Measurements from ENCODE around the gene CRISPLD2.

The CRISPLD2 gene

DNA sequence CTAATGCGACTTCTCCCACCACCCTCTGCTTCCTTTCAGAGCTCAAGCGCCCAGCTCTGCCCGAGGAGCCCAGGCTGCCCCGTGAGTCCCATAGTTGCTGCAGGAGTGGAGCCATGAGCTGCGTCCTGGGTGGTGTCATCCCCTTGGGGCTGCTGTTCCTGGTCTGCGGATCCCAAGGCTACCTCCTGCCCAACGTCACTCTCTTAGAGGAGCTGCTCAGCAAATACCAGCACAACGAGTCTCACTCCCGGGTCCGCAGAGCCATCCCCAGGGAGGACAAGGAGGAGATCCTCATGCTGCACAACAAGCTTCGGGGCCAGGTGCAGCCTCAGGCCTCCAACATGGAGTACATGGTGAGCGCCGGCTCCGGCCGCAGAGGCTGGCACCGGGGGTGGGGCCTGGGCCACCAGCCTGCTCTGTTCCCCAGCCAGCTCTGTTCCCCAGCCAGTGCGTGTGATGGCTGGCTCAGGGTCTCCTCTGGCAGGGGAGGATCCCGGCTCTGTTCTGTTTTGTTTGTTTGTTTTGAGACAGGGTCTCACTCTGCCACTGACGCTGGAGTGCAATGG, 18.7 kb downstream of the CRISPLD2 start:
- H3K36me3 ChIP-seq (ENCODE audit: insufficient read depth, low read length) = no peaks in the 10 kb centered on the region
- H3K79me2 ChIP-seq (ENCODE audit: insufficient read depth, low read length) = no peaks in the 10 kb centered on the region
- no peaks in the 10 kb centered on the region for H3K27me3 ChIP-seq (ENCODE audit: insufficient read depth, low read length, poor library complexity, severe bottlenecking)
- H3K9me2 ChIP-seq (replicated peaks; ENCODE audit: low read depth, low read length) = no peaks in the 10 kb centered on the region
- H3K4me1 ChIP-seq (ENCODE audit: insufficient read depth, low read length, poor library complexity, severe bottlenecking) = peaks cover 7% of the 10 kb centered on the region
- H4K20me1 ChIP-seq (ENCODE audit: insufficient read depth, low read length, poor library complexity, severe bottlenecking) = no peaks in the 10 kb centered on the region
- no peak overlapping the region for H3K4me3 ChIP-seq (ENCODE audit: low read length, poor library complexity, severe bottlenecking)
- no peak overlapping the region for H3K4me2 ChIP-seq (ENCODE audit: low read depth, low read length, poor library complexity, severe bottlenecking)
- H3F3A ChIP-seq (ENCODE audit: low read depth) = no peaks in the 10 kb centered on the region
- TF ChIP-seq, protein P1, sequence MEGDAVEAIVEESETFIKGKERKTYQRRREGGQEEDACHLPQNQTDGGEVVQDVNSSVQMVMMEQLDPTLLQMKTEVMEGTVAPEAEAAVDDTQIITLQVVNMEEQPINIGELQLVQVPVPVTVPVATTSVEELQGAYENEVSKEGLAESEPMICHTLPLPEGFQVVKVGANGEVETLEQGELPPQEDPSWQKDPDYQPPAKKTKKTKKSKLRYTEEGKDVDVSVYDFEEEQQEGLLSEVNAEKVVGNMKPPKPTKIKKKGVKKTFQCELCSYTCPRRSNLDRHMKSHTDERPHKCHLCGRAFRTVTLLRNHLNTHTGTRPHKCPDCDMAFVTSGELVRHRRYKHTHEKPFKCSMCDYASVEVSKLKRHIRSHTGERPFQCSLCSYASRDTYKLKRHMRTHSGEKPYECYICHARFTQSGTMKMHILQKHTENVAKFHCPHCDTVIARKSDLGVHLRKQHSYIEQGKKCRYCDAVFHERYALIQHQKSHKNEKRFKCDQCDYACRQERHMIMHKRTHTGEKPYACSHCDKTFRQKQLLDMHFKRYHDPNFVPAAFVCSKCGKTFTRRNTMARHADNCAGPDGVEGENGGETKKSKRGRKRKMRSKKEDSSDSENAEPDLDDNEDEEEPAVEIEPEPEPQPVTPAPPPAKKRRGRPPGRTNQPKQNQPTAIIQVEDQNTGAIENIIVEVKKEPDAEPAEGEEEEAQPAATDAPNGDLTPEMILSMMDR (conservative IDR thresholded peaks at IDR 0.05; ENCODE audit: low read length) = no peak
- no peak for TF ChIP-seq EZH2phosphoT487 (IDR thresholded peaks at IDR 0.05; ENCODE audit: borderline replicate concordance)
- H3K9me3 ChIP-seq (ENCODE audit: insufficient read depth, low read depth, low read length) = no peaks in the 10 kb centered on the region
- H2AFZ ChIP-seq (ENCODE audit: low read length) = no peak overlapping the region
- no peak overlapping the region for H3K9ac ChIP-seq (ENCODE audit: low read depth, low read length, poor library complexity, severe bottlenecking)

DNA sequence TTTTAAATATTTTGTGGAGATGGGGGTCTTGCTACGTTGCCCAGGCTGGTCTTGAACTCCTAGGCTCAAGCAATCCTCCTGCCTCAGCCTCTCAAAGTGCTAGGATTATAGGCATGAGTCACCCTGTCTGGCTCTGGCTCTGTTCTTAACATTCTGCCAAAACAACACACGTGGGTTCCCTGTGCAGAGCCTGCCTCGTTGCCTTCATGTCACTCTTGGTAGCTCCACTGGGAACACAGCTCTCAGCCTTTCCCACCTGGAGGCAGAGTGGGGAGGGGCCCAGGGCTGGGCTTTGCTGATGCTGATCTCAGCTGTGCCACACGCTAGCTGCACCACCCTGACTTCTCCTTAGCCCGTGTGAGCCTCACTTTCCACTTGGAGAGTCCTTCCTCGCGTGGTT, 19.3 kb downstream of the CRISPLD2 start:
- Histone ChIP-seq H3K4me2 (ENCODE audit: low read depth, low read length, poor library complexity, severe bottlenecking) (no peak overlapping the region), H3K9ac (ENCODE audit: low read depth, low read length, poor library complexity, severe bottlenecking) (no peak overlapping the region)

DNA sequence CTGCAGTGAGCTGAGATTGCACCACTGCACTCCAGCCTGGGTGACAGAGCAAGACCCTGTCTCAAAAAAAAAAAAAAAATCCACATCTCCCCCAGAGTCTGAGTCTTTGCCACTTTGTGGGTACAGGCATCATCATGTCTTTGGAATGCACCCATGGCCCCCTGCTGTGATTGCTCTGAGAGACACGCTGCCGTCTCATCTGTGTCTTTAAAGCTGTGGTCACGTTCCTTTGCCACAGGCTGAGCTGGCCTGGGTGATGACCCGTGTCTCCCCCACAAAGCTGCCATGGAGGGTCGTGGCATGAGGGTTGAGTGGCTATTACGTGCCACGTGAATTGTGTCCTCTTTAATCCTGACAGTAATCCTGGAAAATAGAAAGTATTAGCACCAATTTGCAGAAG, 20.2 kb downstream of the CRISPLD2 start:
- Histone ChIP-seq H3K9me3 (ENCODE audit: insufficient read depth, low read depth, low read length) (no peaks in the 10 kb centered on the region), H4K20me1 (ENCODE audit: insufficient read depth, low read length, poor library complexity, severe bottlenecking) (no peaks in the 10 kb centered on the region), H3F3A (ENCODE audit: low read depth) (no peaks in the 10 kb centered on the region), H3K27me3 (ENCODE audit: insufficient read depth, low read length, poor library complexity, severe bottlenecking) (no peaks in the 10 kb centered on the region), H3K9ac (ENCODE audit: low read depth, low read length, poor library complexity, severe bottlenecking) (no peak overlapping the region), H3K4me2 (ENCODE audit: low read depth, low read length, poor library complexity, severe bottlenecking) (no peak overlapping the region), H3K79me2 (ENCODE audit: insufficient read depth, low read length) (no peaks in the 10 kb centered on the region), H3K36me3 (ENCODE audit: insufficient read depth, low read length) (no peaks in the 10 kb centered on the region), H3K4me3 (ENCODE audit: low read length, poor library complexity, severe bottlenecking) (no peak overlapping the region), H3K9me2 (replicated peaks; ENCODE audit: low read depth, low read length) (no peaks in the 10 kb centered on the region), H2AFZ (ENCODE audit: low read length) (no peak overlapping the region), H3K4me1 (ENCODE audit: insufficient read depth, low read length, poor library complexity, severe bottlenecking) (peaks cover 14% of the 10 kb centered on the region)
- TF ChIP-seq, protein P1 (conservative IDR thresholded peaks at IDR 0.05; ENCODE audit: low read length) = no peak
- TF ChIP-seq EZH2phosphoT487 (IDR thresholded peaks at IDR 0.05; ENCODE audit: borderline replicate concordance) = no peak

More for the DNA sequence above, 19.3 kb downstream of the CRISPLD2 start:
- Histone ChIP-seq H3K4me1 (ENCODE audit: insufficient read depth, low read length, poor library complexity, severe bottlenecking) (peaks cover 13% of the 10 kb centered on the region), H3K79me2 (ENCODE audit: insufficient read depth, low read length) (no peaks in the 10 kb centered on the region), H3K9me2 (replicated peaks; ENCODE audit: low read depth, low read length) (no peaks in the 10 kb centered on the region), H3K4me3 (ENCODE audit: low read length, poor library complexity, severe bottlenecking) (no peak overlapping the region), H3F3A (ENCODE audit: low read depth) (no peaks in the 10 kb centered on the region), H3K9me3 (ENCODE audit: insufficient read depth, low read depth, low read length) (no peaks in the 10 kb centered on the region), H4K20me1 (ENCODE audit: insufficient read depth, low read length, poor library complexity, severe bottlenecking) (no peaks in the 10 kb centered on the region), H3K36me3 (ENCODE audit: insufficient read depth, low read length) (no peaks in the 10 kb centered on the region), H3K27me3 (ENCODE audit: insufficient read depth, low read length, poor library complexity, severe bottlenecking) (no peaks in the 10 kb centered on the region), H2AFZ (ENCODE audit: low read length) (no peak overlapping the region)
- TF ChIP-seq, protein P1 (conservative IDR thresholded peaks at IDR 0.05; ENCODE audit: low read length) = no peak
- TF ChIP-seq EZH2phosphoT487 (IDR thresholded peaks at IDR 0.05; ENCODE audit: borderline replicate concordance) = no peak

Data from Loucy (cell line).